ENCODE measurements around the gene PLCZ1.
A peak's percentile ranks its signal among the peaks of the same experiment; 100 is the strongest.
"Not testable (repeated sequence)": the region's sequence is repeated elsewhere in the genome, so short reads cannot be mapped to it uniquely, and the experiment has no call there.

PLCZ1 gene, protein sequence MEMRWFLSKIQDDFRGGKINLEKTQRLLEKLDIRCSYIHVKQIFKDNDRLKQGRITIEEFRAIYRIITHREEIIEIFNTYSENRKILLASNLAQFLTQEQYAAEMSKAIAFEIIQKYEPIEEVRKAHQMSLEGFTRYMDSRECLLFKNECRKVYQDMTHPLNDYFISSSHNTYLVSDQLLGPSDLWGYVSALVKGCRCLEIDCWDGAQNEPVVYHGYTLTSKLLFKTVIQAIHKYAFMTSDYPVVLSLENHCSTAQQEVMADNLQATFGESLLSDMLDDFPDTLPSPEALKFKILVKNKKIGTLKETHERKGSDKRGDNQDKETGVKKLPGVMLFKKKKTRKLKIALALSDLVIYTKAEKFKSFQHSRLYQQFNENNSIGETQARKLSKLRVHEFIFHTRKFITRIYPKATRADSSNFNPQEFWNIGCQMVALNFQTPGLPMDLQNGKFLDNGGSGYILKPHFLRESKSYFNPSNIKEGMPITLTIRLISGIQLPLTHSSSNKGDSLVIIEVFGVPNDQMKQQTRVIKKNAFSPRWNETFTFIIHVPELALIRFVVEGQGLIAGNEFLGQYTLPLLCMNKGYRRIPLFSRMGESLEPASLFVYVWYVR

GRCh38 chr12:18737819-18738218 is at the start of gene PLCZ1, which contains the start of gene CAPZA3:
Gene PLCZ1 (minus strand): TSS chr12:18738012. CDS start chr12:18737371, 641 bp downstream.
Gene CAPZA3 (plus strand): TSS chr12:18738119. CDS start chr12:18738269, 150 bp downstream.
- DNase-seq (ENCODE audit: low spot score): no peak

GRCh38 chr12:18785465-18785864 is 47.7 kb upstream of the PLCZ1 start:
- DNase-seq (ENCODE audit: low spot score): not testable (repeated sequence)

GRCh38 chr12:18782827-18783226 is 45.0 kb upstream of the PLCZ1 start:
- no peak for DNase-seq (ENCODE audit: low spot score)

DNA sequence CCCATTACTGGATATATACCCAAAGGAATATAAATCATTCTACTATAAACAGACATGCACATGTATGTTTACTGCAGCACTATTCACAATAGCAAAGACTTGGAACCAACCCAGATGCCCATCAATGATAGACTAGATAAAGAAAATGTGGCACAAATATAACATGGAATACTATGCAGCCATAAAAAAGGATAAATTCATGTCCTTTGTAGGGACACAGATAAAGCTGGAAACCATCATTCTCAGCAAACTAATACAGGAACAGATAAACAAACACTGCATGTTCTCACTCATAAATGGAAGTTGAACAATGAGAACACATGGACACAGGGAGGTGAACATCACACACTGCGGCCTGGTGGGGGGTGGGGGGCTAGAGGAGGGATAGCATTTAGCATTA is 28.7 kb upstream of the PLCZ1 start:
- DNase-seq (ENCODE audit: low spot score): not testable (repeated sequence)

DNA sequence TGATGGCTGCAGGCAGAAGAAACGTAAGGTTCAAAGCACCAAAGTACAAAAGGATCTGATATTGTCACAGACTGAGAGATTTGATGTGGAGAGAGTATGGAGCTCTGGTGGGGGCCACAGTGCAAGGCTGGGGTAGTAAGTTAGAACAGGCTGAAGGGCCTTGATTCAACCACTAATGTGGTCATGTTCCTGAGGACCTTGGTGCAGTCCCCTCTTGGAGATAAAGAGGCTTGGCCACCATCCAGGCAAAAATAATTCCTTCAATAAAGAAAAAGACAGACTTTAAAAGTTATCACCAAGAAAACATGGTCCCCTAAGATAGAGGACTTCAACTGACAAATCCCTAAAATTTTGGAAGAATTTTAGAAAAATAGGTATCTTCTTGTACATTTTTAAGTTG is 17.5 kb upstream of the PLCZ1 start:
- DNase-seq (ENCODE audit: low spot score): no peak

DNA sequence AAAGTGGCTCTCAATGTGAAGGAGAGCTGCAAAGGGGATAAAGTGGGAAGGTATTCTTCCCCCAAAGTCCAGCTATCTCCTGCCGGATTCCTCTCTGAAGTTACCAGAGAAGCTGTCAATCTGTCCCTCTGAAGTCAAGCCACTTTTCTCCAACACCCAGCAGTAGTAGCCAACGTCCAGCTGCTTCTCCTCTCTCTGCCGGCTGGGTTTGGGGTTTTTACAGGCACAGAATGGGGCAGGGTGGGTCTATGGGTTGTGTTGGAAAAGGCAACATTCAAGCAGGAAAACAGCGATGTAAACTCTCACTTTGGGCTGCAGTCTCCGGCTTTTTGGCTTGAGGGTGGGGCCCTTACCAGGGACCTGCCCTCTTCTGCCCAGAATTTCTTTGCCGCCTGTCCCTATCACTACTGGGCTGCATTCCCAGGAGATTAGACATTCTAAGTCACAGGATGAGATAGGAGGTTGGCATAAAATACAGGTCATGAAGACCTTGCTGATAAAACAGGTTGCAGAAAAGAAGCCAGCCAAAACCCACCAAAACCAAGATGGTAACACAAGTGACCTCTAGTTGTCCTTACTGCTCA is 16.4 kb upstream of the PLCZ1 start:
- no peak for DNase-seq (ENCODE audit: low spot score)

DNA sequence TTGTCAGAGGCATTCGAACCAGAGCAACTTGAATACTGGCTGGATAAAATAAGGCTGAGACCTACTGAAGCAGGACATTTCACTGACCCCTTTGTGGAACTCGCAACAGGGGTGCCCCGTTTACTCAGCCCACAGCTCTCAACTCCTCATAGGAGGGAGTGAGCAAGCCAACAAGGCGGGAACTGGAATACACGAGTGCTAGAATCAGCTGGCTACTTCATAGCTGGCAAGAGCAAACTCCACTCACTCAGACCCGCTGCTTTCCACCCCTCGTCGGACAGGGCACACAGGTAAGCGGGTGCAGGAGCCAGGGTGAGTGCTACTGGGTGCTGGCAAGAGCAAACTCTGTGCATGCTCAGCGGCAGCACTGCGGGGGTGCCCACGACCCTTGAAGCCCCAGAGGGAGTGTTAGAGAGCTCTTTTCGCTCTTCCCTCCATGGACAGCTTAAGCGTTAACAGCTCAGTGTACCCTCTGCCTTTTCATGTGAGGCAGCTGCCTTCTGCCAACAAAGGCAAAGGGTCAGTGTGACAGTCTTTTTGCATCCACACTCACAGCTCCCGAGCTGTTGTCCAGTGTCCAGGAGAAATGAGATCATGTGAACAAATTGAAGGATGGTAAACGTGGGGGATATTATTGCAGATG is 15.8 kb upstream of the PLCZ1 start:
- no peak for DNase-seq (ENCODE audit: low spot score)

- no peak for DNase-seq (ENCODE audit: low spot score)
These were observed 15.1 kb upstream of the PLCZ1 start for GRCh38 chr12:18752947-18753346.

DNA sequence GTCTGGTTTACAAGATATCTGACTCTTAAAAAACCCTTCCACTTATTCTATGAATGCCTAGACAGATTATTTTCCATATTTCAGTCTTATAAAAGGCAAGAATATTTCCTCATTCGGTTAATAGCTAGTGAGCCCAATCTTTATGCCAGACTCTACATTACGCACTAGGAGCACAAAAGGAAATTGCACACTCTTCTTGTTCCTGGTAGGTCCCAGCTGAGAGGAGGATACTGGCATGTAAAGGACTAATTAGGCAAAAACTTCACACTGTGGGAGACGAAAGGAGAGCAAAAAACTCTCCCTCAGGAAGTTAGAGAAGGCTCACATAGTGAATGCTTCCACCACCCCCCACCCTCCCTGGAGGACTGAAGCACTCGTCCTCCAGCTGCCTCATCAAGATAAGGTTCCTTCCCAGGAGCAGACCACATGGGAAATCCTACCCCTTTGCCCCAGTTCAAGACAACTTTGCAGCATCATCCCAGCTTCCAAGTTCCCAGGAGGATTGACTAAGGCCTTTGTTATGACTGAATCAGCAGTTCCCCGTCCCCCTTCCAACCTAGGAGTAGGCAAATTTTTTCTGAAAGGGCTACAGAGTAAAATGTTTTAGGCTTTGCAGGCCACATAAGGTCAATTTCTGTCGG is 14.6 kb upstream of the PLCZ1 start:
- peak; percentile 69 for DNase-seq (ENCODE audit: low spot score)

GRCh38 chr12:18751866-18752265 is 14.1 kb upstream of the PLCZ1 start:
- DNase-seq (ENCODE audit: low spot score): no peak

- no peak for DNase-seq (ENCODE audit: low spot score)
These were observed 12.3 kb upstream of the PLCZ1 start for GRCh38 chr12:18750085-18750484.

- no peak for DNase-seq (ENCODE audit: low spot score)
These were observed 11.7 kb upstream of the PLCZ1 start for GRCh38 chr12:18749386-18749957.

DNA sequence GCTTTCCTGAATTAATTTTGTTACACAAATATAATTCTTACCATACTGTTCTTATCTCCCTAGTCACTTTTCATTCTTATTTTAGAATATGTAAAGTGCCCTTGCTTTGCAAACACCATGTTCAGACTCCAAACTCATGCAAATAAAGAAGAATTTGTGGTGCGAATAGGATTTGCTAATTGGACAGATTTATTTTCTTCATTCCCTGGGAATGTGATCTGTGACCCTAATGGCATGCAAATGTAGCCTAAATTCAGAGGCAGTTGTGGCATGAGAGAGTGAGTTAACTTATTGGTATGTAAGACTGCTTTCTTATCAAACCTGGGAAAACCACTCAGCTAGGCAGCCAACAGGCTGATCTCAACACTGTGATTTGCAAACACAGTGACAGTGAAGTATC is 10.1 kb upstream of the PLCZ1 start:
- peak; percentile 36 for DNase-seq (ENCODE audit: low spot score)

GRCh38 chr12:18731156-18731555 is 6.7 kb downstream of the PLCZ1 start:
- DNase-seq (ENCODE audit: low spot score): no peak

- DNase-seq (ENCODE audit: low spot score): no peak
These were observed 14.1 kb downstream of the PLCZ1 start for GRCh38 chr12:18723752-18724151.

DNA sequence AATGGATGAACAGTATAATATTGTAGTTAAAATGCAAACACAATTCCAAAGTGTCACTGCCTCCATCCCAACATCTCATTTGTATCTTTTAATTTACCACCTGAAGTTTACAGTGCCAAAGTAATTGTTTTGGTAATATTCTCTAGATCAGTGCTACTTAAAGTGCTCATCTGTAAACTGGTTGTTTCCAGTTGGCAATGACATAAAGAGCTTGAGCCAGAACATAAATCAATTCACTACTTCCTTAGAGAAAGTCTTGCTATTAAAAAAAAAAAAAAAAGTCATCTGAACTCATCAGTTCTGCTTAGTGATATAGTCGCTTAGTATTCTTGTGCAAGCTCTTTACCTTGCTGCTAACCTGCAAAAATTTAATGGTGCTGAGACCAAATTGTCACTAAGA is 16.4 kb downstream of the PLCZ1 start:
- no peak for DNase-seq (ENCODE audit: low spot score)

GRCh38 chr12:18720690-18721089 is 17.1 kb downstream of the PLCZ1 start:
- no peak for DNase-seq (ENCODE audit: low spot score)

- DNase-seq (ENCODE audit: low spot score): no peak
These were observed 17.8 kb downstream of the PLCZ1 start for GRCh38 chr12:18719922-18720510.

DNA sequence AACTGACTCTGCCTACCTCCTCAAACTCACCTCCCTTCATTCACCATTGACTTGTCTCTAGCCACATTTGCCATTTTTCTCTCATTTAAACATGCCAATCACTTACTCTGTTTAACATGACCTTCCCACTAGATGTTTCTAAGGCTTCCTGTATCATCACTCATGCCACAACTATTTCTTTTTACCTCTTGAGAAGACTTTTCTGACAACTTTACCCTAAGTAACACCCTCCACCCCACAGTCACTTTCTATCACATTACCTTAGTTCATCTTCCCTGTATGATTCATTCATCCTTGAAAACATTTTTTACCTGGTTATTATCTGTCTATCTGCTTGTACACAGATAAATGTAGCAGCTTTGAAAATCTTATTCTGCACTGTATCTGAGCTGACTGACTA is 19.4 kb downstream of the PLCZ1 start:
- no peak for DNase-seq (ENCODE audit: low spot score)

DNA sequence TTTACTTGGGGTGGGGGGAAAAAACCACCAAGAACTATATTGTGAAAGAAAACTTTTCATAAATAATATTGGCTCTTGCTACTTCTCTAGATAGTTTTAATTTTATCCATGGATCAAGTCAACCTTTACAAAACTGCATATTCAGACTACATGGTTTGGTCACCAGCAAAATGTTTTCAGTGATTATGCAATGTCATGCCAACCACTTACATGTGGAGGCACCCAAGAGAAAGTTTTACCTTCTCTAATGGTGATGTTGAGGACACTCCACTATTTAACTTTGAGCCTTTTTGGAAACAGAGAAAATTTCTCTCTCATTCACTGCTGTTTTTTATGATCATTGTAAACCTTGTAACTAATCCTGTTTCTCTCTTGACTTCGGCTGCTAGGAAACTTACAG is 21.6 kb downstream of the PLCZ1 start:
- no peak for DNase-seq (ENCODE audit: low spot score)

DNA sequence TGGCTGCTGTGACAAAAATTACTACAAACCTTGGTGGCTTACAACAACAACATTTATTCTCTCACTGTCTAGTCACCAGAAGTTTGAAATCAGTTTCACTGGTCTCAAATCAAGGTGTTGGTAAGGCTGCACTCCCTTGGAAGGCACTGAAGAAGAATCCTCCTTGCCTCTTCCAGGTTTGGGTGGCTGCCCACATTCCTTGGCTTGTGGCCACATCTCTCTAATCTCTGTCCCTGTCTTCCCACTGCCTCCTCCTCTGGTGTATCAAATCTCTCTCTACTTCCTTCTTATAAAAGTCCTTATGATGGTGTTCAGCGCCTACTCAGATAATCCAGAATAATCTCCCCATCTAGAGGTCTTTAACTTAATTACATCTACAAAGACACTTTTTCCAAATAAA is 31.0 kb downstream of the PLCZ1 start:
- DNase-seq (ENCODE audit: low spot score): no peak

All from hepatic stellate cell (primary cell).